ENCODE measurements around the gene PPP2R2C.

GRCh38 chr4:6391186-6391851 is 81.1 kb downstream of the PPP2R2C start:
- TF ChIP-seq, protein P1, sequence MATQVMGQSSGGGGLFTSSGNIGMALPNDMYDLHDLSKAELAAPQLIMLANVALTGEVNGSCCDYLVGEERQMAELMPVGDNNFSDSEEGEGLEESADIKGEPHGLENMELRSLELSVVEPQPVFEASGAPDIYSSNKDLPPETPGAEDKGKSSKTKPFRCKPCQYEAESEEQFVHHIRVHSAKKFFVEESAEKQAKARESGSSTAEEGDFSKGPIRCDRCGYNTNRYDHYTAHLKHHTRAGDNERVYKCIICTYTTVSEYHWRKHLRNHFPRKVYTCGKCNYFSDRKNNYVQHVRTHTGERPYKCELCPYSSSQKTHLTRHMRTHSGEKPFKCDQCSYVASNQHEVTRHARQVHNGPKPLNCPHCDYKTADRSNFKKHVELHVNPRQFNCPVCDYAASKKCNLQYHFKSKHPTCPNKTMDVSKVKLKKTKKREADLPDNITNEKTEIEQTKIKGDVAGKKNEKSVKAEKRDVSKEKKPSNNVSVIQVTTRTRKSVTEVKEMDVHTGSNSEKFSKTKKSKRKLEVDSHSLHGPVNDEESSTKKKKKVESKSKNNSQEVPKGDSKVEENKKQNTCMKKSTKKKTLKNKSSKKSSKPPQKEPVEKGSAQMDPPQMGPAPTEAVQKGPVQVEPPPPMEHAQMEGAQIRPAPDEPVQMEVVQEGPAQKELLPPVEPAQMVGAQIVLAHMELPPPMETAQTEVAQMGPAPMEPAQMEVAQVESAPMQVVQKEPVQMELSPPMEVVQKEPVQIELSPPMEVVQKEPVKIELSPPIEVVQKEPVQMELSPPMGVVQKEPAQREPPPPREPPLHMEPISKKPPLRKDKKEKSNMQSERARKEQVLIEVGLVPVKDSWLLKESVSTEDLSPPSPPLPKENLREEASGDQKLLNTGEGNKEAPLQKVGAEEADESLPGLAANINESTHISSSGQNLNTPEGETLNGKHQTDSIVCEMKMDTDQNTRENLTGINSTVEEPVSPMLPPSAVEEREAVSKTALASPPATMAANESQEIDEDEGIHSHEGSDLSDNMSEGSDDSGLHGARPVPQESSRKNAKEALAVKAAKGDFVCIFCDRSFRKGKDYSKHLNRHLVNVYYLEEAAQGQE (IDR thresholded peaks at IDR 0.05; ENCODE audit: borderline replicate concordance): no peak
- TF ChIP-seq, protein P1 (CRISPR knock-in tag; IDR thresholded peaks at IDR 0.05; ENCODE audit: low read depth): no peak
- TF ChIP-seq E2F8 (IDR thresholded peaks at IDR 0.05; ENCODE audit: low read depth, partially characterized antibody) (no peak), ZNF384 (IDR thresholded peaks at IDR 0.05; ENCODE audit: low read depth, low read length) (no peak), ZBTB34 (CRISPR knock-in tag; IDR thresholded peaks at IDR 0.05) (no peak)
